NCI-H774 (cell line): Measurements from ENCODE around the gene TLE1.
"Not testable (repeated sequence)": the region's sequence is repeated elsewhere in the genome, so short reads cannot be mapped to it uniquely, and the experiment has no call there.

ENCODE experiments used
- DNase-seq: peaks from one replicate; lab custom pipeline; 2025; lab: John Stamatoyannopoulos, UW

TLE1 gene

DNA sequence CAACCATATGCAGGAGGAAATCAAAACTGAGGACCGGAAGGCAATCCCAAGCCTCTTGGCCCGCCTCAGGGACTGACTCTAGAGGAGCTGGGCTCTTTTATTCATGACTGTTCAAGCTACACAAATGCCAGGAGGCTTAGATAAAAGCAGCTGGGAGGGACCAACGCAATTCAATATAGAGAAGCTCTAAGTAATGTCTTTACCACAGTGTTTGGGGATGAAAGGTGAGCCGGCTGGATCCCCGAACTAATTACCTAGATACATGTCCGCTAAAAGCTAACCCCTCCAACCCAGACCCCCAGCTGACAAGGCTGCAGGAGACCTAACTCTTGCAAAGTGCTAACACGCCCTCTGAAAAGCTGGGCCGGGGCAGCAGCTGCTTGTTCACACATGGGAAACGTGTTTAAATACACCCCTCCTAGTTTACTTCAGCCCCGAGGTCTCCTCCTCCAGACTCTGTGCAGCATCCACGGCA lies 67.5 kb downstream of the TLE1 start:
- no peak for DNase-seq

DNA sequence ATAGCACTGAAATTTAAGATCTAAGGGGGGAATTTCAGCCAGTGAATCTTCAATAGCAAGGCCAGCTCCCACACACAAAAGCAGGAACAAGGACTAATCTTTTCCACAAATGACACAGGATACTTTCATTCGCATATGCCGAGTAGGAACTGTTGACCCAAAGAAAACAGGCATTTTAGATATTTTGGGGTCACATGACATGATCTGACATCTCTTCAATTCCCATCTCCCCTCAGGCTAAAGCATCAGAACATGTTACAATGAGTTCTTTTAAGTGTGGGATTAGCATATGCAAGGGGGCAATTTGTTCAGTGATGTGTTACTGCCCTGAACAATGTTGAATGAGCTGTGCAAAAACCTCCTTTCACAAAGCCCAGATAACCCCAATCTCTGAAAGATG lies 68.2 kb downstream of the TLE1 start:
- DNase-seq: no peak

DNA sequence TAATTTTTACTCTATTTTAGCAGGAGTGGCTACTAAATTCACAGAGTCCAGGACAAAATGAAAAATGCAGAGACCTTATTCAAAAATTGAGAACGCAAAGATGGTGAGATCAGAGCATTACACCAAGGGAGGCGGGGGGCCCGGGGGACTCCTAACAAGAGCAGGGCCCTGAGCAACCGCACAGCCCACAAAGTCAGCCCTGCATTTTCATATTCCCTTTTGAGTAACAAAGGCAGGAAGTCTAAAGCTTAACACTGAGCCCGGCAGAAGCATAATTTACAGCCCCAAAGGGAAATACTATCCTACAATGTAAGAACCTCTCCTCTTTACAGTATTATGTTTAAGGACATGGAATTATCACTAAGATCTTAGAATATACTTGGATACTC lies 69.4 kb downstream of the TLE1 start:
- DNase-seq: no peak

DNA sequence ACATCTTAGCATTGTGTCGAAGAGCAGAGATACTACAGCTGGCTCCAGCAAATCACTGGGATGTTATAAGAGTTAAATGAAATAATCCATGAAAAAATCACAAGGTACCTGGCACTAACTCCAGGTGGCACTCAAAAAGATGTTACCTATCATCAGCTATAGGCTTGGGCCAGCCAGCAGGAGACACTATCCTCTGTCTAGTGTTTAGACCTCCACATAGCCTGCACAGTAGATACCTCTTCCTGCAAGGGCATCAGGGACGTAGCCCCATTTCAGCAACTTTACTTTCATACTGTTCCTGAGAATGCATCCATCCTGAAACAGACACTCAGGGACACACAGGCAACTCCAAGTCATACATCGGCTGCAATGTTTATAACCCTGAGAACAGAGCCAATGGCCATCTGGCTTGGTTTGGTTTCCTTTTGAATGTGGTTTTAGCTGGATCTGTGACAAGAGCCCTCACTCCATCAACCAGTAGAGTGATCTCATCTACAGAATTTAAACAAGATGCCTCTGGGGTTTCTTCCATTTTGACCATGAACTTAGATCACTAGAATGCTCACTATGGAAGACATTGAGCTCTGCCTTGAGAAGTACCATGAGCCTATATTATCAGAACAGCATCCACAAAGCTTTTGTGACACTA lies 69.9 kb downstream of the TLE1 start:
- no peak for DNase-seq

DNA sequence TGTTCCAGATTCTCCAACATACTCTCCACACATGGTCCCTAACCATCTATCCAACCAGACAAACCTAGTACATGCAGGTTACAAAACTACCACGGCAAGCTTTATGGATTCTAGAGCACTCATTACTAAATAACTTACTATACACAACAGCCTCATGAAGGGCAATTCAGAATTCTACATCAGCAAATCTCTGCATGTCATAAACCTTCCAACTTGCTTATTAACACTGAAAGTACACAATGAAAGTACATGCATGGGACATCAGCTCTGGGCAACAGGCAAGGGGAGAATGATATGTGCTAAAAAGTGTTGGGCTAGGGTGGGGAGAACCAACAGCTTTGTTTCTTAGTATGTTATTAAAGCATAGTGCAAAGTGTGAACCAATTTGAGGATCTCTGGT lies 70.4 kb downstream of the TLE1 start:
- no peak for DNase-seq

DNA sequence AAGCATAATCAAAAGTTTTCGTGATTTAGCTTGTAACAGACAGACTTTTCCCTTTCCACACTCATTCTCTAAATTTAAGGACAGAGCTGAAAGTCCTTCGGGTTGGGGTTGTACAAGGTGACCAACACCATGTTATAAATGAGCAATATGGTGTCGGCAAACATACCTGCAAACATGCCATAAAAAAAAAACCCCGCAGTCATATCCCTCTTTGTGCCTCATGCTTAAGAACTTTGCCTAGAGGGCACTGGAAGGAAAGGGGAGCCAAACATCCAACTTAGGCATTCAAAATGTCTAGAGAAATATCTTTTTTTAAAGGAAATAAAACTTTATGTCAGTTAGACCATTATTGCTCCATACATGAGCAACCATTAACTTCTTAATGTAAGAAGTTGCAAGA lies 73.2 kb downstream of the TLE1 start:
- no peak for DNase-seq

DNA sequence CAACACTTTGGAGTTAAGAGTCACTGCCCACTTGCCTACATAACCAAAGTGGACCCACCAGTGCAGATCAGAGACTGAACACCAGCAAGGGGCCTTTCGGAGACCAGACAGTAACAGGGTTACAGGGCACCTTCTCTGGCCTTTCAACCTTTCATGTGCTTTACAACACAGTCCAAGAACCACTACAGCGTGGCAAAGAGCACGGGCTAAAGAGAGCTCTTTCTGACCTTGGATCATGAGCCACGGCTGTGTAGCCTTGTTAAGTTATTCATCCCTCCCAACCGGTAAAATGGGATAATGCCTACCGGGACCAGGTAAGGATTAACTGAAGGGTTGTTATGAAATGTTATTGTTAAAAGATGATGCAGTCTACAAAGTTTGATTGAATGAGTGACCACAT lies 75.0 kb downstream of the TLE1 start:
- no peak for DNase-seq

DNA sequence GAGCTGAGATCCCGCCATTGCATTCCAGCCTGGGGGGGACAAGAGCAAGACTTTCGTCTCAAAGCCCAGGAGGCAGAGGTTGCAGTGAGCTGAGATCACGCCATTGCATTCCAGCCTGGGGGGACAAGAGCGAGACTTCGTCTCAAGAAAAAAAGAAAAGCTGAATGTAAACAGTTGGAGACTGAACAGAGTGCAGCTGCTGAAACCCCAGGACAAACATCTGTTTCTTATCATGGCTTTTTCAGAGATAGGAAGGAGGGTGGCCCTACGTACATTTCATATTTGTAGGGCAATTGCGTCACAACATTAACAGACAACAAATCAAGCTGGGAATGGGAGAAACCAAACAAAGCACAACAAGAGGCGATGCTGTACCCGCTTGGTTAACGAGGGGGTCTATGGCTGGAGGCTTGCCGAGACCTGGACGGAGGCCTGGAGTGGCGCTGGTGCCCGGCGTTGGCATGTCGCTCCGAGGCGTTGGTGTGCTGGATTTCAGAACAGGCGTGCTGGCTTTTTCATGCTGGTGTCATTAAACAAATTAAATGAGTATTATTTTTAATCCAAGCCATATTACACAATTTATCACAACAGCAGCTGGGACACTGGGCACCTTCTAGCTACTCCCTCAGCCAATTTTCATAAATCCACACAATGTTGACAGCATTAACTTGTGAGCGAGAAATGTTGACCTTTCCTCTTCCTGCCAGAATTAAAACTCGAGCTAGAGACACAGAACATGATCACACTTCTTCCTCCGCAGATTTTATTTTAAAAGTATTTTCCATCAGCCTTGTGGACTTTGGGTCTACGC lies 76.1 kb downstream of the TLE1 start:
- DNase-seq: no peak

DNA sequence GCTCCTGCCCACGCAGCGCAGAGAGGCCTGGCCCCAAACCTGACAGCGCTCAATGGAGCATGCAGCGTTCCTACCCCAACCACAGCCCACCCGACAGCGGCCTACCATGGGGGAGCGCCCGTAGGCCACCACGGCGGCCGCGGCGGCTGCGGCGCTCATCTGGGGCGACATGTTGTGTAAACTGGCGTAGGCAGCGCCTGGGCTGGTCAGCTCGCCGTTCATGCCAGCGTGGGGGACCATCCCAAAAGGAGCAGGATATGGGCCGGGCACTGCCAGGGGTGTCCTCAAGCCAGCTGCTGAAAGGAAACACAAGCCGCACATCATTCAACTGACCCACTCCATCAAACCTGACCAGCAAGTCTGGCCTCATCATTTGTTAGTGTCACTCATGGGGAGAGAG lies 77.7 kb downstream of the TLE1 start:
- DNase-seq: no peak

DNA sequence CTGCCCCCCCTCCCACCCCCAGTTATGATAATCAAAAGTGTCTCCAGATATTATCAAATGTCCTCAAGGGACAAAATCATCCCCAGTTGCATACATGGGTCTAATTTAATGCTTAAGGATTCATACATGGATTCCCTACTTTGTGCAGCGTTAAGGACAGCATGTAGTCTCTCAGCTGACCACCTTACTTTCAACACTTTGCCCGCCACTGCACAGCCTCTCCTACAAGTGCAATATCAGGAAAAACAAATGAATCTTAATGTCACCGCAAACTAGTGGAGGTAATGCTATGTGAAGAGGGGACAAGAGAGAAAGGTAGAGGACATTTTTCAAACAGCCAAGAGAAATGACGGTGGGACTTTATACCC lies 78.6 kb downstream of the TLE1 start:
- no peak for DNase-seq

DNA sequence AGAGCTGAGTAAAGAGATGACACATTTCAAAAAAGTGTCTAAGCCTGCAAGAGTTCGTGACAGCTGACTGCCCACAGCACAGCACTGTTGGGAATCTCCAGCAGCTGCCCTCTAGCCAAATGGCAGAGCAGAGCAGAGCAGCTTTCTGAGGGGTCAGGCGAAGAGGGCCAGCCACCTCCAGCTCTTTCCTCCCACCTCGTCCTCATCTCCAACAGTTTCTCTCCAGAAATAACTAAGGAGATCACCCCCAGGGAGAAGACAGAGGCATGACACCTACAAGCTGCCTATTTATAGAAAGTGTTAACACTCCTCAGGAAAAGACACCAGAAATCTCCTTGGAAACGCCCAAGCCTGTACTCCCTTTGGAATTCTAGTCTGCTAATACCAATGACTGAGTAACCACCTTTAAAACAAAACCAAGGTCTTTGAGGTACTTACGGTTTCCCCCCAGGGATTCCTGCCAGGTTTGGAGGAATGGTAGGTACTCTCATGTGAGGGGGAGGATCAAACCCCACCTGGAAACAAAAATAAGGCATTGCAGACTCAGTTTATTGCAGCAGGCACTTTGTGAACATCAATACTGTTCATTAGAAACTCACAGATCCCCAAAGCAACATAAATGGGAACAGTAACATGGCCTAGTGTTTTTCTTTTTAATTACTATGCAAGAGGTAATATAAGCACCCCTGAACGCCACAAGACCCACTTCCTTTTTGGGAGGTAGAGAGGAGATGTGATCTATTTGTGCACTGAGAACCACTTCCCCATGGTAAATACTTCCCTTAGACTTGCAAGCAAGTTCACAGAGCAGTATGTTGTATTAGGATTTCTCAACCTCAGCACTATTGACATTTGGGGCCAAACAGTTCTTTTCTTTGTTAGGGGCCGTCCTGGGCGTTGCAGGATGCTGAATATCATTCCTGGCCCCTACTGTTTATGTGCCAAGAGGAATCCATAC lies 79.3 kb downstream of the TLE1 start:
- no peak for DNase-seq

DNA sequence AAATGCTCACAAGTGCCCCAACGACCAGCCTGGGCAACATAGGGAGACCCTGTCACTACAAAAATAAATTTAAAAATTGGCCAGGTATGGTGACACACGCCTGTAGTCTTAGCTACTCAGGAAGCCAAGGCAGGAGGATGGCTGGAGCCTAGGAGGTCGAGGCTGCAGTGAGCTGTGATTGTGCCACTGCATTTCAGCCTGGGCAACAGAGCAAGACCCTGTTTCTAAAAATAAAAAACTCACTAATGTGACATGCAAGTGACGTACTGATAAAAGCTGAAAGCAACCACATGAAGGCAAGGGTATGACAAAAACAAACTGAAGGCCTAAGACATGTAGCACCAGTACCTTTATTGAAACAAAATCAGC lies 81.1 kb downstream of the TLE1 start:
- no peak for DNase-seq

DNA sequence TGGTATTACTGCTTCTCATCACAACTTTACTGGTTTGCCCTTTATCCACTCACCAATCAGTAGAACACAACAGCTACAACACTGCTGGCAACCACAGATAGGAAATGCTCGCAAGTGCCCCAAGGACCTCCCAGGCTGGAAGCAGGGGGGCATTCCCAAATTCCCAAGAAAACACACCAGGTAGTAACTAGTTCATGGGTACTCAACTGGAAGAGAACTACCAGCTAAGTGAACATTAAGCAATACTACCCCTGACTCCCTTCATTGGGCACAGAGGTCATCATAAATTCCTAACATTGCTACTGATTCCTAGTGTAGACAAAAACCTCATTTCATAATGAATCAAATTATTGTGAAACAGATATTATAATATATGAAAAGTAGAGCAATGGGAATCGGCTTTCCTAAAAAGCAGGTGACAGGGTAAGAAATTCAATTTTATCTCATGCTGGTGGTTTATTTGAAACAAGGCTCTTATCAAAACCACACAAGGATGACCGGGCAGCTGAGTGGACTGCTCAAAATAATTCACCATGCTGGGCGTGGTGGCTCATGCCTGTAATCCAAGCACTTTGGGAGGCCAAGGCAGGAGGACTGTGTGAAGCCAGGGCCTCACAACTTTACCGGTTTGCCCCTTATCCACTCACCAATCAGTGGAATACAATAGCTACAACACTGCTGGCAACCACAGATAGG lies 81.6 kb downstream of the TLE1 start:
- DNase-seq: no peak

DNA sequence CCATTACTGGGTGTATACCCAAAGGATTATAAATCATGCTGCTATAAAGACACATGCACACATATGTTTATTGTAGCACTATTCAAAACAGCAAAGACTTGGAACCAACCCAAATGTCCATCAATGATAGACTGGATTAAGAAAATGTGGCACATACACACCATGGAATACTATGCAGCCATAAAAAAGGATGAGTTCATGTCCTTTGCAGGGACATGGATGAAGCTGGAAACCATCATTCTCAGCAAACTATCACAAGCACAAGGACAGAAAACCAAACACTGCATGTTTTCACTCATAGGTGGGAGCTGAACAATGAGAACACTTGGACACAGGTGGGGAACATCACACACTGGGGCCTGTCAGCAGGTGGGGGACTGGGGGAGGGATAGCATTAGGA lies 83.1 kb downstream of the TLE1 start:
- not testable (repeated sequence) for DNase-seq

DNA sequence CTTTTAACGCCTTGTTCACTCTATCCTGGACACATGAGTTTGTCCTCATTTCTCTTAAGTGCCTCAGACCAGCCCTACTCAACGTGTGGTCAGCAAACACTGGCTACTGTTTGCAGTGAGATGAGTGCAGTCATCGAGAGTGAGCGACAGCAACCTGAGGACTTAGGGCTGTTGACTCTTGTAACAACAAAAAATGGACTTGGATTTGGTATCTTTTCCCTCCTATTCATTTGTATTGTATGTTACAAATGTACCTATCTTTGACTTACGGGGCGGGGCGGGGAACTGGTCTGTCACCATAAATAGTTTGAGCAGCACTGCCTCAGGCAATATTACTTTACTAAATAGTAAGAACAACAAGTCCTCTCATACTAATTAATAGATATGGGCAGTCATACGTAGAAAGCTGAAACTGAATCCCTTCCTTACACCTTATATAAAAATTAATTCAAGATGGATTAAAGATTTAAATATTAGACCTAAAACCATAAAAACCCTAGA lies 84.1 kb downstream of the TLE1 start:
- DNase-seq: peak; percentile 55

DNA sequence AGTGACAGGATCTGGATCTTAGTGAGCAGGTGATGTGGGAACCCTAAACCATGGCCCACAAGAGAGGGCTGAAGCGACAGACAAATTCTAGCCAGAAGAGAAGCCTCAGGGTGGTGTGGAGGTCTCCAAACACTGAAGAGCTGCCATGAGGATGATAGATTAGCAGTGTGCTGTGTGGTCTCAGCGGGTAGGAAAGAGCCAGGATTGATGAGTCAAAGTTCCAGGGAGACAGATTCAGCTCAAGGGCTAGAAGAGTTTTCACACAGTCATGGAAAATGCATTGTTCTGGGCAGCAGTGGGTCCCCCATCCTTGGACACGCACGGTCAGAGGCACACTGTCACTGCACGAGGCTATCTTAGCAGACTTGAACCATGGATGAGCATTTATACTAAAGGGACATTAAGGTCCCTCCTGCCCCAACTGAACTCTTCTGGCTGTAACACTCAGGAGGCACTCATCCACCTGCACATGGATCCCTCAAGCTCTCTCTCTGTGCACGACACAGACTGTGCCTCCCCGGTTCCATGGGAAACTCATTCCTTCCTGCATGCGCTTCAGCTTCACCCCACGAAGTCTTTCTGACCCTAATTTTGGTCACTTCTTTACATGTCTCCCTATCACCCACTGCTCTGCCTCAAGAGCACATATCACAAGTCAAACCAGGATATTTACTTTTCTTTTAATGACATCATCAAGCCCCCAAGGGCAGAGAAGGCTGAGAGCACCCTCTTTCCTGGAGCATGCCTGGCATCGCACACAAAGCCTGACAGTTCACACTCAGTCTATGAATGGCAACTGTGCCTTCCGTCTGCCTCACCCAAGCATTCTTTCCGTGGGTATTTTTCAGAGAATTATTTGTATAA lies 84.8 kb downstream of the TLE1 start:
- no peak for DNase-seq

DNA sequence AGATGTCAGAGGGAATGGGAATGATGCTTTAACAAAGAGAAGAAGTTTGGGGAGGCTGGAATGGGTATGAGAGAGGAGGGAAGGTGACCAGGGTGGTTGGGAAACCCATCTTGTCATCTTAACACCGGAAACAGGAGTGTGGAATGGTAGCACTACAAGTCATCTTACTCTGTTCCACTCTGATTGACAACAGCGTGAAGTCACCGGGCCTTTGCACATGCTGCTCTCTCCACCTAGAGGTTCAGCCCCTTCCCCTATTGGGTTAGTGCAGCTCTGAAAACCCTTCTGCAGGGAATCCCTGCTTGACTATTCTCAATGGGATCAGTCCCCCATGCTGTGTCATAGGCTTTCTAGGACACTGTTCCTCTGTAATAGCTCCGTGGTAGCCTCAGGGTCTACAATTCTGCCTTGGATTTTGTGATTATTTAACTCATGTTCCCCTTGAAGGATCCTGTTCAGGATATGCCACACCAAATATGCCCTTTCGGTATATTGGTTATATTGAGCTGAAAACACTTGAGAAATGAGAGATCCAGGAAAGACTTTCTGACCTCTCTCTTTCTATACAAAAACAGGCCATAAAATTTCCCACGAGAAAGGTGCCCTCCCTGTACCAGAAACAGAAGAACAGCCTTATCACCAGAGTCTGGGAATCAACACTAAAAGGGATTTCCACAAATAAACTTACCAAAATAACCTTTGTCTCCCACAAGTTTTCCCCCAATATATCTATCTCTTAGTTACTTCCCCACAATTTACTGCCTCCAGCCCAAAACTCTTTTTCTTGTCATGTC lies 86.3 kb downstream of the TLE1 start:
- no peak for DNase-seq

DNA sequence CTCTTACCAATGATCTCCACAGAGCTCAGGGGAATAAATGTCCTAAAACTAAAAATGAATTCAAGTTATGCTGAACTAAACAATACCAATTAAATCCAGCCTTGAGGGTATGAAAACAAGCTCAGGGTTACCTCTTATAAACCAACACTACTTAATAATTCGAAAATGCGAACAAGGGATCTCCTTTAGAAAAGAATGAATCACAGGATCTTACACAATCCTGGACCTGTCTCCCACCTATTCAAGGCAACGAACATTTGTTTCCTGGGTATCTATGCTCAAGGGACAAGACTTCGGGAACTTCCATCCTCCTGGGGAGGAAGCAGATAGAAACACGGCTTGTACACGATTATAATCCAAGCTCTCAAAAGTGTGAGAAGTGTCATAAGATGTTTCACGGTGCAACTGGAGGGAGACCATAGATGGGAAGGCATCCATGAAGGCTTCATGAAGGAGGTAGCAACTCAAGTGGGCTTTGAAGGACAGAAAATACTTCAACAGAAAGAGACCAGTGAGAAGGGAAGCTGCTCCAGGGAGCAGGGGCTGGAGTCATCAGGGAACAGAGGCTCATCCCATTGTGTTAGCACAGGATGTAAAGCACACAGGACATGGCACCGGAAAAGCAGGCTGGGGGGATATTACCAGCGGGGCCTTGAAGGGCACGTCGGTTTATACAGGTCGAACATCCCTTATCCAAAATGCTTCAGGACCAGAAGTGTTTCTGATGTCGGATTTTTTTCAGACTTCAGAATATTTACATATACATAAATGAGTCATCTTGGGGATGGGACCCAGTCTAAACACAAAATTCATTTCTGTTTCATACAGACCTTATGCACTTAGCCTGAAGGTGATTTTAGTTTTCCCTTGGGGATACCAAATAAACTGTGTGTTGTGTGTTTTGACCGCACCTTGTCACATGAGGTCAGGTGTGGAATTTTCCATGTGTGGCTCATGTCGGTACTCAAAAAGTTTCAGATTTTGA lies 87.4 kb downstream of the TLE1 start:
- DNase-seq: no peak

DNA sequence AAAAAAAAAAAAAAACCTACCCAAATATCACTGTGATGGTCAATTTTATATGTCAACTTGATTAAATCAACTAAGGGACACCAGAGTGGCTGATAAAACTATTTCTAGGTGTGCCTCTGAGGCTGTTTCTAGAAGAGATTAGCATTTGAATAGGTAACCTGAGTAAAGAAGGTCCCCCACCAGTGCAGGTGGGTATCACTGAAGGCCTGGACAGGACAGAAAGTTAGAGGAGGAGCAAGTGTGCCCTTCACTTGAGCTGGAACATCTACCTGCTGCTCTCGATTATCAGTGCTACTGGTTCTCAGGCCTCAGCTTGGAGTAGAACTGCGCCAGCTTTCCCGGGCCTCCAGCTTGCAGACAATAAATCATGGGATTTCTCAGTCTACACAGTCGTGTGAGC lies 88.7 kb downstream of the TLE1 start:
- no peak for DNase-seq
